Superior temporal gyrus (tissue), 1 donor: ENCODE data around the gene ARHGEF16.

ENCODE experiments used
- DNase-seq: peaks from one replicate; pipeline ENCODE4 v3.0.0-alpha.2; 2016; ENCODE audit errors: extremely low spot score

Gene ARHGEF16

DNA sequence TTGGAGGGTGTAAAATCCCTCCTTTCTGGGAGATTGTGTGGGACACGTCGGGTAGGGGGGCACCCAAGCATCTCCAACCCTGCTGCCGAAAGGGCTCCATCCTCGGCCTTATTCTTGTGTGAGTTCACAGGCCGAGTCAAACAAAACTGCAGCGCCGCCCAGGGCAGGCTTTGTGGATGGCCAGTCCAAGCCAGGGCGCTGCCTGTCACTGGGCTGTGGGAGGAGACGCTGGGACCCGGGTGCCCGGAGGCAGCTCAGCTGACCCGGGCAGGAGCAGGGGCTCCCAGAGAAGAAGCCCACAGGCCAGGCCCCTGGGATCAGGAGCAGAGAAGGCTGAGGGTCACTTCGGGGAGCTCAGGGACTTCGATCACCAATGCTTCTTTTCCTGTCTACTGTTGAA is 31.8 kb upstream of the ARHGEF16 start:
- no peak for DNase-seq

- peak; percentile 54 for DNase-seq
Measured at GRCh38 chr1:3423245-3423829, 31.1 kb upstream of the ARHGEF16 start.

GRCh38 chr1:3423896-3424611 is 30.4 kb upstream of the ARHGEF16 start:
- no peak for DNase-seq

DNA sequence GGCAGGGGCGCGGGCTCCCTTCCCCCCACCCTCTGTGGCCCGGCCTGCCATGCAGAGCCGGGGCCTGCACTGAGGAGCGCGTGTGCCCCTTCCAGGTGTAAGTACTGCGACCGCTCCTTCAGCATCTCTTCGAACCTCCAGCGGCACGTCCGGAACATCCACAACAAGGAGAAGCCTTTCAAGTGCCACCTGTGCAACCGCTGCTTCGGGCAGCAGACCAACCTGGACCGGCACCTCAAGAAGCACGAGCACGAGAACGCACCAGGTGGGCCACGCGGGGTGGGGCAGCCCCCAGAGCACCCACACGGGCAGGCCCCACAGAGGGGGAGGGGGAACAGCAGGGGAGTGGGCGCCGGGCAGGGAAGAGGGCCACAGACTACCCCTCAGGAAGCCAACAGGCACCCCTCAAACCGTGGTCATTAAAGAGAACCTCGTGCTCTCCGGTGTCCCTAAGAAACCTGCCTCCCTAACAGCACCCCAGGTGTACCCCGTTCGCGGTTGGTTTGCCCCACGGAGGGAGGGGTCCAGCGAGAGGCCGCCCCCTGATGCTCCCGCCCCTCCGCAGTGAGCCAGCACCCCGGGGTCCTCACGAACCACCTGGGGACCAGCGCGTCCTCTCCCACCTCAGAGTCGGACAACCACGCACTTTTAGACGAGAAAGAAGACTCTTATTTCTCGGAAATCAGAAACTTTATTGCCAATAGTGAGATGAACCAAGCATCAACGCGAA is 28.8 kb upstream of the ARHGEF16 start:
- DNase-seq, result no peak

DNA sequence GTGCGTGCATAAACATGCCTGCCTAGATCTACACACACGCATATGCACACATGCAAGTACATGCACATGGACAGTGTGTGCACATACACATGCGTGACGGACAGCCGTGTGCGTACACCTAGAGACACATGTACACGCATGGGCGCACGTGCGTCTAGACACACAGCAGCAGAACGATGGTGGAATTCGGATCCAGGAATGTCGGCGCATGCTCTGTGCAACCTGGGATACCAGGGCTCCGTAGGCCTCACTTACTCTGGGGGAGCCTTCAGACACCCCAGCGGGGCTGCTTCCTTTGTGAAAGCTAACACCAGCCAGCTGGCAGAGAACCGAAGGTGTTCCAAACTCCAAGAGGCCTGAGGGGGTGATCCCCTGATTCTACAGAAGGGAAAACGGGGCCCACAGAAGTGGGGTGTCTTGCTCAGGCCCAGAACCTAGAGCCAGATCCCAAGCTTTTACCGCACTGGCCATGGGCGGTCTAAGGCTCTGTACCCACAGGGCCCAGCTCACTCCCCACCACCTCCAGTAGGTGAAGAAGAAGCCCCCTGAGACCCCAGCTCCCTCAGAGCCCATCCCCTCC is 27.4 kb upstream of the ARHGEF16 start:
- no peak for DNase-seq

- DNase-seq, result no peak
Measured at GRCh38 chr1:3427711-3428704, 26.5 kb upstream of the ARHGEF16 start.

GRCh38 chr1:3428899-3429298 is 25.6 kb upstream of the ARHGEF16 start:
- DNase-seq, result no peak

DNA sequence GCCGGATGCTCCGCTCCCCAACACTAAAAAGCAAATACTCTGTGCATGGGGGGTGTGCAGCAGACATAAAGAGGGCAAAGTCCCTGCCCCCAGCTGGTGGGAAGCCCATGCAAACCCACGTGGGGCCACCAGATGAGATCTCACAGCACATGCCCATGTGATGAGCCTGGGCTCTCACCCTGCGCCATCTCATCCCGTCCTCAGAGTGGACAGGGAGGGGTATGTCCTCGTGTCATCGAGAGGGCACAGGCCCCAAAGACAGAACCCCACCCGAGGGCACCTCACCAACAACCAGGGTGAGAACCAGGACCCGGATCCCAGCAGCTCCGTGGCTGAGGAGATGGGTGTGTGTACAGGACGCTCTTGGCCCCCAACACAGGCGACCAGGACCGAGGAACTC is 25.1 kb upstream of the ARHGEF16 start:
- no peak for DNase-seq

DNA sequence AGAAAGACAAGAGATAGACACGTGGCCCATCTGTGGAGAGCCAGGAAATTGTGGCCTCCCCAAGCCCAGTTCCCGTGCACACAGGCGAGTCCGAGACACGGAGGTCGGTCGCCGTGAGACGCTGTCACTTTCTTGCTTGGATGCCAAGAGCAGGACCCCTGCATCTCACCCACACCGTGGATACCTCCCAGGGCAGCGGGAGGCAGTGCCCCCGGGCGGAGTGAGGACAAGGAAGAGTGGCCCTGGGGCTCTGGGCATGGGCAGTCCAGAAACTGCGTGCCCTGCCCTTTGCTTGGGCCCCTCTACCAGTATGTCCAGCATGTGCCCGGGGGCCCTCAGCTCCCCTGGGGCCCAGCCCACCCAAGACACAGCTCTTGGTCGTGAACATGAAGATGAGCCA is 24.7 kb upstream of the ARHGEF16 start:
- no peak for DNase-seq

DNA sequence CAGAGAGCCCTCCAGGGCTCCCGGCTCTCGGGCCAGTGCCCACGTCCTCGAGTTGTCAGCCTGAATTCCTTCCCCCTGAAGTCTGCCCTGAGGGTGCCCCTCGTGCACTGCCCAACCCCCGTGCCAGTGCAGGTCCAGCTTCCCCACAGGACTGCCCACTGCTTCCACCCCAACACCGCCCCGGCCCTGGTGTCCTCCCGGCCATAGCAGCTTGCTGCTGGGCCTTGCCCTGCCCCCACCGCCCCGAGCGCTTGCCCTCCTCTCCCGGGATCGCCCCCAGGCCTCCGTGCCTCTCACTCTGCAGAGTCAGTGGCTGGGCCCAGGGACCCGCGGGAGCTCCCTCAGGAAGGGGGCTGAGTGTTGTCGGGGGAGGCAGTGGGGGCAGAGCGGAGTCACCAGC is 24.1 kb upstream of the ARHGEF16 start:
- no peak for DNase-seq

- no peak for DNase-seq
Measured at GRCh38 chr1:3430820-3431219, 23.6 kb upstream of the ARHGEF16 start.

GRCh38 chr1:3431266-3431665 is 23.2 kb upstream of the ARHGEF16 start:
- no peak for DNase-seq

DNA sequence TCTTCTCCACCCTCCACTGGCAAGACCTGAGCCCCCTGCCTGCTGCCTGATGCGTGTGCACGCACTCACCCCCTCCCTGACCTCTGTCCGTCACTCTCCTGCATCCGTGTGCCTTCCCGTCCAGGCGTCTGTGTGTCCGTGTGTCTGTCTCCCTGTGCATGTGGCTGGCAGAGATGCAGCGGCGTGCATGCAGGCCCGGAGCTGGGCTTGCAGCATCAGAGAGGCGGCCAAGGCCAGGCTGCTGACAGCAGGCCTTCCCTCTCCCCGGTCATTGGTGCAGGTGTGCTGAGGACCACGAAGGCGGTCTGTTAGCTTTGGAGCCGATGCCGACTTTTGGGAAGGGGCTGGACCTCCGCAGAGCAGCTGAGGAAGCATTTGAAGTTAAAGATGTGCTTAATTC is 22.8 kb upstream of the ARHGEF16 start:
- no peak for DNase-seq

DNA sequence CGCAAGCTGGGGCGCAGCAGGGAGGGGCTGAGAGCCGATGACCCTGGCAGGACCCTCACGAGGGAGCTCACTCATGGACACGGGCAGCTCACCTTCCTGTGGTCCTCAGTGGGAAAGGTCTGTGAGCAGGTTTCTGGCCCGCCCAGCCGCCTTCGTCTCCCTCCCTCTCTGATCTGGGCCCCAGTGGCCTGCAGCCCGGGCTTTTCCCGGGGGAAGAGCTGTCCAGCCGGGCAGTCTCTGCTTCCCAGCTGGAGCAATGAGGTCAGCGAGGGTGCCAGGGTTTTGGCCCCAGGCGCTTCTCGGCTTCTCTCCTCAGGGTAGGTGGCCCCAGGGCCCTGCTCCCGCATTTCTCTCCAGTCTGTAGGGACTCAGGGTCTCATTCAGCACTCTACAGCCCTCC is 22.2 kb upstream of the ARHGEF16 start:
- no peak for DNase-seq

DNA sequence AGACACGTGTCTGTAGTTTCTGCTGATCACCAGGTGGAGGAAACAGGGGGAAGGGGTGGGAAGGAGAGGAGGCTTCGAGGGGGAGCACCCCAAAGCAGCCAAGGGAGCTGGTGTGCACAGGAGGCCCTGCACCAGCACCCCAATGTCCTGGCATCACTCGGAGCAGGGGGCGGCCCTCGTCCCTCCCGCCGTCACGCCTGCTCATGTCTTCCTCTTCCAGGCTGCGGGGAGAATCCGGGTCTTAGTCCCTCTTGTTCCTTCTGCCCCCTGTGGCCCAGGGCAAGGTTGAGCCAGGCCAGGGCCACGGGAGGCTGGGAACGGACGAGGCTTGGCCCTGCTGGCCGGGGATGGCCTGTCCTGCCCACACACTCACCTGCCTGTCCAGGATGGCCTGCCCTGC is 21.4 kb upstream of the ARHGEF16 start:
- no peak for DNase-seq

GRCh38 chr1:3433596-3434320 is 20.7 kb upstream of the ARHGEF16 start:
- no peak for DNase-seq

- DNase-seq, result no peak
Measured at GRCh38 chr1:3434406-3435110, 19.9 kb upstream of the ARHGEF16 start.

GRCh38 chr1:3435666-3436065 is 18.8 kb upstream of the ARHGEF16 start:
- DNase-seq, result no peak

DNA sequence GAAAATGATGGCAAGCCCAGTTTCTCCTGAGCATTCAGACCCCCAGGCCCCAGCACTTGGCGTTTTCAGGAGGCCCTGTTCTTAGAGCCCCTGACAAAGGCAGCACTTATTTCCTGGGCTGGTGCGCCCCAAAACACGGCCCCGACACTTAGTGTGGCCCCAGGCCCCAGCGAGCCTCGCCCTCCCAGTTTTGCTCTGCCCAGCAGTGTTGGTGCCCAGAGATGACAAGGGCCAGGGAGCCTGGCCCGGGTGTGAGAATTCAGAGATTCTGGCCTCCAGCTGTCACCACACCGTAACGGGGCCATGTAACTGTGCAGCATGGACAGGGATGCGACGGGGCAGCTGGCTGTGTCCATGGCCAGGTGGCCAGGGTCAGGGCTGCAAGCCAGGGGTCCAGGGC is 18.0 kb upstream of the ARHGEF16 start:
- no peak for DNase-seq

DNA sequence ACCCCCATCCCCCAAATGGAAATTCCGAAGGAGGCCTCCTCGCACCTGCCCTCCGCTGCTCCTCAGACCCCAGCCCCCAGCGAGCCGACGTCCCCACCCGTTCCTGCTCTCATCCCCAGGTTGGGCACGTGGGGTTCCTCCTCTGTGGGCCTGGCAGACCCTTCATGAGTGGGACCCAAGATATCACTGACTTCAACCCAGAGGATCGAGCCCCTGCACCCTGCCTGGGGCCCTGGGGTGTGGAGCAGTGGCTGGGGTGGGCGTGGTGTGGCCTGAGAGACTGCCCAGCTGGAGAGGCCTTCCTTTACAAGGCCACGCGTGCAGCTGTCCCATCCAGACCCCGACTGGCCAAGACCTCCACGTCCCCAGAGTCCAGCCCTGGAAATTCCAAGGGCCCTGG is 17.6 kb upstream of the ARHGEF16 start:
- DNase-seq, result no peak
